Peyer's patch (tissue), 4 donors: ENCODE measurements around the gene PGM2. TPM values are rescaled to one million over a fixed set of nuclear protein-coding genes. Genes with fewer than 3 reads are reported as not detected.

Source experiments
- DNase-seq, 3 donors: peaks; one replicate each; pipeline ENCODE4 v3.0.0-alpha.2; 2017 to 2019
- H3K27ac ChIP-seq, 4 donors: fragments of 200-600 bp; sonication (generic); one replicate each; pipeline ENCODE4 v1.5.1; 2016 to 2019
- H3K27me3 ChIP-seq, 2 donors: fragments of 200-600 bp; sonication (generic); one replicate each; pipeline ENCODE4 v1.5.1; 2019
- H3K36me3 ChIP-seq, 3 donors: fragments of 200-600 bp; sonication (generic); one replicate each; pipeline ENCODE4 v1.5.1; 2016 to 2019
- H3K4me1 ChIP-seq, 4 donors: fragments of 200-600 bp; sonication (generic); one replicate each; pipeline ENCODE4 v1.5.1; 2016 to 2019
- H3K4me3 ChIP-seq, 4 donors: fragments of 200-600 bp; sonication (generic); 1 replicate in 3 of 4; 2 replicates in 1 of 4; pipeline ENCODE4 v1.5.1; 2016 to 2019; ENCODE audit warnings: mild to moderate bottlenecking in 1 of 4
- H3K9me3 ChIP-seq, 4 donors: fragments of 200-600 bp; sonication (generic); one replicate each; pipeline ENCODE4 v1.5.1; 2016 to 2019; ENCODE audit warnings: mild to moderate bottlenecking in 1 of 4
- CTCF ChIP-seq, 6 experiments: fragments of 450-650 bp in 4 of 6; fragments of 200-600 bp in 2 of 6; sonication (generic) in 1 of 6; IDR thresholded peaks; one replicate each; pipeline ENCODE4 v1.5.1; 2017 to 2019; ENCODE audit warnings: antibody characterized with exemption in 6 of 6, mild to moderate bottlenecking in 3 of 6, moderate library complexity in 1 of 6
- POLR2A ChIP-seq, 2 donors: fragments of 450-650 bp; IDR thresholded peaks; one replicate each; pipeline ENCODE4 v1.5.1; 2017; ENCODE audit warnings: antibody characterized with exemption in 2 of 2, mild to moderate bottlenecking in 2 of 2, moderate library complexity in 2 of 2
- total RNA-seq, 4 donors: library from RNA; depleted of rRNA; stranded (reverse); fragments of >200 nt; gene quantifications; one replicate each; pipeline ENCODE4 v1.1.0, GENCODE V29; 2016

Gene PGM2
- total RNA-seq, 4 donors from 2014 or later: 11.3 to 27.2 (median 16.5) TPM

- no peaks in the 10 kb centered on the region for H3K36me3 ChIP-seq
- DNase-seq: peak; percentile 70 to 85 (median 76)
- H3K4me3 ChIP-seq: peak overlapping the region; percentile 80 to 96 (median 83)
- H3K27me3 ChIP-seq: no peaks in the 10 kb centered on the region
- no peaks in the 10 kb centered on the region for H3K9me3 ChIP-seq
- peaks cover 0 to 9% (median 3%) of the 10 kb centered on the region in 4 donors for H3K4me1 ChIP-seq
- TF ChIP-seq CTCF (IDR thresholded peaks at IDR 0.05): peak in 4 of 6 experiments; percentile 28 to 58 (median 32)
- no peak for TF ChIP-seq POLR2A (IDR thresholded peaks at IDR 0.05)
- H3K27ac ChIP-seq: peak overlapping the region; percentile 81 to 94 (median 88)
These were observed 63.6 kb downstream of the PGM2 start for GRCh38 chr4:37889849-37890800.

GRCh38 chr4:37890801-37891259 lies 64.3 kb downstream of the PGM2 start, which contains the start of gene TBC1D1:
Gene TBC1D1, plus strand, starts transcription at chr4:37891084. Its CDS starts 11,012 bp downstream, at chr4:37902096.
- Histone ChIP-seq H3K4me3 (peak within 1 kb of the TSS; percentile 80 to 96 (median 83)), H3K27ac (peak within 1 kb of the TSS; percentile 81 to 94 (median 88)), H3K27me3 (no peaks in the 10 kb centered on the region), H3K4me1 (peaks cover 0 to 9% (median 3%) of the 10 kb centered on the region in 4 donors), H3K9me3 (no peaks in the 10 kb centered on the region), H3K36me3 (no peaks in the 10 kb centered on the region)
- no peak for TF ChIP-seq POLR2A (IDR thresholded peaks at IDR 0.05)
- no peak for TF ChIP-seq CTCF (IDR thresholded peaks at IDR 0.05)
- peak; percentile 57 to 70 (median 62) for DNase-seq

GRCh38 chr4:37891260-37892159 lies 65.0 kb downstream of the PGM2 start:
- peak; percentile 61 to 80 (median 66) for DNase-seq
- Histone ChIP-seq H3K4me3 (peak overlapping the region; percentile 80 to 96 (median 83)), H3K4me1 (peaks cover 0 to 9% (median 5%) of the 10 kb centered on the region in 4 donors)

GRCh38 chr4:37892641-37893040 lies 66.2 kb downstream of the PGM2 start:
- peaks cover 0 to 9% (median 5%) of the 10 kb centered on the region in 4 donors for H3K4me1 ChIP-seq
- no peaks in the 10 kb centered on the region for H3K27me3 ChIP-seq
- H3K36me3 ChIP-seq: no peaks in the 10 kb centered on the region
- DNase-seq: peak in 2 of 3 donors; percentile 74 to 81
- peak overlapping the region in 2 of 4 donors; percentile 93 to 94 for H3K27ac ChIP-seq
- H3K4me3 ChIP-seq: peak overlapping the region in 1 of 4 donors; percentile 96
- TF ChIP-seq CTCF (IDR thresholded peaks at IDR 0.05): no peak
- no peak for TF ChIP-seq POLR2A (IDR thresholded peaks at IDR 0.05)
- no peaks in the 10 kb centered on the region for H3K9me3 ChIP-seq

More at GRCh38 chr4:37891260-37892159, 65.0 kb downstream of the PGM2 start:
- no peaks in the 10 kb centered on the region for H3K36me3 ChIP-seq
- TF ChIP-seq CTCF (IDR thresholded peaks at IDR 0.05): no peak
- TF ChIP-seq POLR2A (IDR thresholded peaks at IDR 0.05): no peak
- H3K9me3 ChIP-seq: no peaks in the 10 kb centered on the region
- H3K27me3 ChIP-seq: no peaks in the 10 kb centered on the region
- peak overlapping the region; percentile 81 to 94 (median 88) for H3K27ac ChIP-seq

- Histone ChIP-seq H3K27ac (peak overlapping the region in 2 of 4 donors; percentile 13 to 94), H3K36me3 (no peaks in the 10 kb centered on the region), H3K9me3 (no peaks in the 10 kb centered on the region), H3K4me3 (no peak overlapping the region), H3K4me1 (peaks cover 0 to 9% (median 5%) of the 10 kb centered on the region in 4 donors), H3K27me3 (no peaks in the 10 kb centered on the region)
- TF ChIP-seq POLR2A (IDR thresholded peaks at IDR 0.05) (no peak), CTCF (IDR thresholded peaks at IDR 0.05) (no peak)
- no peak for DNase-seq
These were observed 66.7 kb downstream of the PGM2 start for GRCh38 chr4:37893164-37893563.
